Measurements from ENCODE around the gene USP24.

Gene USP24

GRCh38 chr1:55167224-55167871, 47.8 kb downstream of the USP24 start:
- DNase-seq (ENCODE audit: low read depth, low spot score): no peak

GRCh38 chr1:55164906-55165305, 50.3 kb downstream of the USP24 start:
- no peak for DNase-seq (ENCODE audit: low read depth, low spot score)

- no peak for DNase-seq (ENCODE audit: low read depth, low spot score)
Observed at GRCh38 chr1:55159571-55159970, 55.6 kb downstream of the USP24 start.

- no peak for DNase-seq (ENCODE audit: low read depth, low spot score)
Observed at GRCh38 chr1:55156608-55157007, 58.6 kb downstream of the USP24 start.

- DNase-seq (ENCODE audit: low read depth, low spot score): no peak
Observed at GRCh38 chr1:55156093-55156492, 59.1 kb downstream of the USP24 start.

GRCh38 chr1:55155522-55155921, 59.6 kb downstream of the USP24 start:
- no peak for DNase-seq (ENCODE audit: low read depth, low spot score)

- no peak for DNase-seq (ENCODE audit: low read depth, low spot score)
Observed at GRCh38 chr1:55154616-55155015, 60.5 kb downstream of the USP24 start.

GRCh38 chr1:55153031-55153430, 62.1 kb downstream of the USP24 start:
- no peak for DNase-seq (ENCODE audit: low read depth, low spot score)

GRCh38 chr1:55150880-55151588, 64.1 kb downstream of the USP24 start:
- no peak for DNase-seq (ENCODE audit: low read depth, low spot score)

- DNase-seq (ENCODE audit: low read depth, low spot score): no peak
Observed at GRCh38 chr1:55148676-55149075, 66.5 kb downstream of the USP24 start.

GRCh38 chr1:55147524-55147923, 67.6 kb downstream of the USP24 start:
- DNase-seq (ENCODE audit: low read depth, low spot score): no peak

- DNase-seq (ENCODE audit: low read depth, low spot score): no peak
Observed at GRCh38 chr1:55146781-55147180, 68.4 kb downstream of the USP24 start.

- DNase-seq (ENCODE audit: low read depth, low spot score): no peak
Observed at GRCh38 chr1:55144886-55145285, 70.3 kb downstream of the USP24 start.

- DNase-seq (ENCODE audit: low read depth, low spot score): no peak
Observed at GRCh38 chr1:55143684-55144083, 71.5 kb downstream of the USP24 start.

- DNase-seq (ENCODE audit: low read depth, low spot score): no peak
Observed at GRCh38 chr1:55141295-55141893, 73.8 kb downstream of the USP24 start.

GRCh38 chr1:55140546-55140983, 74.6 kb downstream of the USP24 start:
- peak; percentile 59 for DNase-seq (ENCODE audit: low read depth, low spot score)

- DNase-seq (ENCODE audit: low read depth, low spot score): no peak
Observed at GRCh38 chr1:55140137-55140536, 75.0 kb downstream of the USP24 start.

- DNase-seq (ENCODE audit: low read depth, low spot score): no peak
Observed at GRCh38 chr1:55138823-55139222, 76.3 kb downstream of the USP24 start.

GRCh38 chr1:55134152-55134808, 80.9 kb downstream of the USP24 start:
- no peak for DNase-seq (ENCODE audit: low read depth, low spot score)

GRCh38 chr1:55131801-55132200, 83.4 kb downstream of the USP24 start:
- no peak for DNase-seq (ENCODE audit: low read depth, low spot score)

GRCh38 chr1:55131218-55131617, 83.9 kb downstream of the USP24 start:
- no peak for DNase-seq (ENCODE audit: low read depth, low spot score)

- DNase-seq (ENCODE audit: low read depth, low spot score): no peak
Observed at GRCh38 chr1:55129194-55129728, 85.9 kb downstream of the USP24 start.

Data from activated CD4-positive, CD25-positive, alpha-beta regulatory T cell treated with anti-CD3 and anti-CD28 coated beads, Interleukin-2, amount 50 U/mL, for 16 hours (primary cell).